CD4-positive, alpha-beta T cell treated with Interleukin-2 at 100 ng/mL for 4 hours (primary cell): ENCODE measurements around the gene CYP26C1.

Experiments
- DNase-seq: peaks from one replicate; pipeline ENCODE4 v3.0.0-alpha.2; 2020; ENCODE audit warnings: low spot score

The CYP26C1 gene

GRCh38 chr10:93063977-93064660 is 3.5 kb downstream of the CYP26C1 start:
- no peak for DNase-seq

DNA sequence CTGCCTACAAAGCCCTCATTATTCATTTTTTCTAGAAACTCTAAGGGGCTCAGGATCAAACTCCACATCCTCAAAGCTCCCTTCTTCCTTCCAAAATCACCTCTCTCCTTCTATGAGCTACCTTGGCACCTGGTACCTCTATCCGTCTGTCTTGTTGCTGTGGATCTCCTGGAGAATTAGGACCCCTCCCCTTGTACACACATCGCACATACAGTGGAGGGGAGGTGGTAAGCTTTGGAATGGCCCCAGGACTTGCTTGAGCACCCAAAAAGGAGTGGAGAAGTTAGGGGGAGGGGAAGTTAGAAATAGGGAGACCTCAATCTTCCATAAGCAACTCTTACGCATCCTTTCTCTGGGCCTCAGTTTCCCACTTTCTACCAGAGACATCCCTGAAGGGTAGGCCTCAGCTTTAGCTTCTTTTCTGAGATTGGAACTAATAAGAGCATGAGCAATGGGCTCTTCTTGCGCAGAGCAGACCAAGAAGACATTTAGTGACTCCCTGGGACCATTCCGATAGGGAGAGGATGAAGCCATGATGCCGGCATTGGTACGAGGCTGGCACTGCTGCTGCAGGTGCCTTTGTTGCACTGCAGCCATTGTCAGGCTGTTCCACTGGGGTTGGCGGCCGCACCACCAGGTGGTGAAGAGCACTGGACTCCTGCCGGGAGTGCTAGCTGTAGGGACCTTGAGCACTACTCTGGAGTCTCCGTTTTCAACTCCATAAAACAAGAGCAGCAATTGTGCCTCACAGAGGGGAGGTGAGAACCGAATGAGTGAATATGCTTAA is 4.5 kb downstream of the CYP26C1 start:
- DNase-seq = no peak

- DNase-seq = no peak
Measured at GRCh38 chr10:93065675-93066543, 5.3 kb downstream of the CYP26C1 start.

GRCh38 chr10:93066544-93066913 is 5.9 kb downstream of the CYP26C1 start:
- DNase-seq = no peak

DNA sequence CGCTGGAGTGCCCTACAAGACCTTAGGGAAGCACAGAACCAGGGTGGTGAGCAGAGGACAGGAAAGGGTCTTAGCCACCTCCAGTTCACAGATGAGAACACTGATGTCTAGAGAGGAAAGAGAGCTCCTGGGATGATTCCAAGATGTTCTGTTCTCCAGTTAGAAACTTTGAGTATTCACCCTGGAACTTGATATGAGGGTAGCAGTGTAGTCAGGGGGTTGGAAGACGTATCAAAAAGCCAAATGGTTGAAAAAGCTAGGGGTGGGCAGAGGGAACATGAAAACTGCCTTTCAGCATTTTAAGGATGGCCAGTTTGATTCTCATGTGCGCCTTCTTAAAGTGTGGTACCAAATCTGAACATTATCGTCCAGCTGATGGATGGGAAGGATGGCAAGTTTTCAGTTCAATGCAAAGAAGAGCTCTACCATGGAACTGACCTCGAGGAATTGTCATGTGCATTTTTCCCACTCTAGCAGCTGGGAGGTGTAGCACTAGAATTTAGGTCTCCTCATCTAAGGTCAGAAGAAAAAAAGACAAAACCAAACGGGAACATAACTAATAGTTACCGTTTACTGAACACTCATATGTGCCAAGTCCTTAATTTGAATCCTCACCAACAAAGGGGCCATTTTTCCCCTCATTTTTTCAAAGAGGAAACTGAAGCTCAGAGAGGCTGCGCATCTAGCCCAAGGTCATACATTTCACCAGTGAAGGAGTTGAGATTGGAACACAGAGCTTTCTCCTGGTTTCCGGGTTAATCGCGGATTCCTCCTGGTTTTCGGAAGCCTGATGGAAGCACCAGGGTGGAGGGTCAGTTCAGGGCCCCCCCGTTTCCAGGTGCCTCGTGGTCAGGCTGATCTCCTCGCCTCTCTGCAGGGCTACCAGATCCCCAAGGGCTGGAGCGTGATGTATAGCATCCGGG is 7.1 kb downstream of the CYP26C1 start:
- DNase-seq = no peak

GRCh38 chr10:93068411-93069244 is 8.0 kb downstream of the CYP26C1 start:
- no peak for DNase-seq

- DNase-seq = no peak
Measured at GRCh38 chr10:93069245-93069561, 8.6 kb downstream of the CYP26C1 start.

DNA sequence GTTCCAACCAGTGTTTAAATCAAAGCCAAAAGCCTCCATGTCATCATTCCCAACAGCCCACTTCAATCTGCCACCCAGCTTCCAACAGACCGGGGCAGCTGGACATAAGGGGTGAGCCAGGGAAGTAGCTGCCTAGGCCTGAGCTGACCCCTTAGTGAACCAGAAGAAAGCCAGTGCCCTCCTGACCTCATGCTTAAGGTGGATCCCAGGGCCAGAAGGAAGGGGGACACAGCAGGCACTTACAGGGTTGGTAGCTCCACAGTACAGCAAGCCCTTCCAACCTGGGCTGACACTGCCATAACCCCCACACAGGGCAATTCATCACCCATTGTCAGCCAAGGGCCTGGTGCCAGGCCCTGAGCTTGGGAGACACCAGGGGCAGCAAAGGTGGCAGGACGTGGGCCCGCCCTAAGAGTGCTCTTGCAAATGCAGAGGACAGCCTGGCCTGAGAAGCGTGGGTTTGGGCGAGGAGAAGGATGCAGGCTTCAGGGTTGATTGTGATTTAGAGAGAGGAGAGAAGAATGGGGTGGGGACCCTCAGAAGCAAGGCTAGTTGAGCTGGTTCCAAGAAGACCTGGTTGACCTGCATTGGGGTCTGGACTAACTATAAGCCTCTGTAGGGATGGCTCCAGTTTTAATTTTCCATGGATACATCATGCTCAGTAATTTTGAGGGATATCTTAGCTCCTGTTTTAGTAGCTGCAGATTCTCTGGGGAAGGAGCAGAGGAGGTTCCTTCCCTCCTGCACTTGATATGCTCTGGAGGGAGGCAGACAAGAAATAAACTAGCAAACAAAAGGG is 10.0 kb downstream of the CYP26C1 start:
- DNase-seq = no peak

DNA sequence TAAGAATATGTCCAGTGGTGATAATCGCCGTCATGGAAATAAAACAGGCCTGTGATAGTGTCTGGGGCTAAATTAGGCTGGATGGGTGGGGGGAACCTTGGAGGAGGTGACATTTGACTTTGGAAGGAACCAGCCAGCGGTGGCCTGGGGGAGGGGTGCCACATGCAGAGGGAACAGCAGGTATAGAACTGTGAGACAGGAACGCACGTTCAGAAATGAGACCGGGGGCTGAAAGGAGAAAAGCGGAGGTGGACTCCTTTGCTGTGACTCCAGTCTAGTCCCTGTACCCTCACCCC is 10.5 kb downstream of the CYP26C1 start:
- no peak for DNase-seq

GRCh38 chr10:93071674-93072224 is 11.2 kb downstream of the CYP26C1 start:
- DNase-seq = no peak

GRCh38 chr10:93072225-93072712 is 11.7 kb downstream of the CYP26C1 start:
- DNase-seq = no peak

DNA sequence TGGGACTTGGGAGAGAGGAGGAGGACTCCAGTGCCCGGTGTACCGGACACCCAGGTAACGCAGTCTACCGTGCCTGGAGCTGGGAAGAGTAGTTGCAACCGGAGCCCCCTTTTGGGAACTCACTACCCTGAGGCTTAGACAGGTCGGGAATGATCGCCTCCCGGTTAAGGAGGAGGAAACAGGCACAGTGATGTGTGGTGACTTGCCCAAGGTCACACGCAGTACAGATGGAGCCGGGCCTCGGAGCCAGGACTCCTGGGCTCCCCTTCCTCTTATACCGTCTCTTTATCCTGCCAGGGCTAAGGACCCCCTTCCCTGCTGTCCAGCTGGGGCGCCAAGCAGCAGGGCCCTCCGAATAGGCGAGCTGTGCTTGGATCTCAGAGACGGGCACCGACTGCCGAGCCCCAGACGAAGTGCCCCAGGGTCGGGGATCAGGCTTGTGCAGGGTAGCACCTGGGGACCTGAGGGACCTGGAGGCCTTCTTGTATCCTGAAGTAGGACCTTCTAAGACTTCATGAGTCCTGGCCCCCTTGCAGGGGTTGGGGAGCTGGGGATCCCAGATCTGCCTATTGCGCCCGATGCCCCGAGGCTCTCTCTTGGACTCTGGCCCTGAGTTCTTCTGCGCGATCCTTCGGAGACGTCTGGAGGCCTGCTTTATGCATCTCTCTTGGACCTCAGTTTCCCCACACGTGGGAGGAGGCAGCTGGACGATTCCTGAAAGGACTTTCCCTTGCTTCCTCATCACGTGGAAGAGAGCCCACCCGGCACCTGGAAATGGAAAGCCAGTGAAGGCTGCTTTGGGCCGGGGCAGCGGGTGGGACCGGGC is 12.3 kb downstream of the CYP26C1 start:
- DNase-seq = no peak

GRCh38 chr10:93073539-93074146 is 13.0 kb downstream of the CYP26C1 start, which contains the start of gene CYP26A1:
TSS of gene CYP26A1 (plus strand) at chr10:93073893. CDS start at chr10:93073935, 42 bp downstream.
- no peak for DNase-seq

- no peak for DNase-seq
Measured at GRCh38 chr10:93074147-93074596, 13.6 kb downstream of the CYP26C1 start.

- no peak for DNase-seq
Measured at GRCh38 chr10:93074597-93075368, 14.2 kb downstream of the CYP26C1 start.

- no peak for DNase-seq
Measured at GRCh38 chr10:93075369-93076221, 15.0 kb downstream of the CYP26C1 start.
